NCI-H748 treated with DMSO at 0.1 percent for 48 hours (cell line): ENCODE measurements around the gene RAB42.
"Not testable (repeated sequence)": the region's sequence is repeated elsewhere in the genome, so short reads cannot be mapped to it uniquely, and the experiment has no call there.

ENCODE experiments used
- DNase-seq: peaks from one replicate; lab custom pipeline; 2025; lab: John Stamatoyannopoulos, UW

RAB42 gene

GRCh38 chr1:28586585-28587391 is 5.3 kb upstream of the RAB42 start:
- not testable (repeated sequence) for DNase-seq

GRCh38 chr1:28592321-28593071 is 431 bp downstream of the RAB42 start:
- DNase-seq = no peak

GRCh38 chr1:28593988-28594356 is 1.9 kb downstream of the RAB42 start:
- not testable (repeated sequence) for DNase-seq

GRCh38 chr1:28594686-28595411 is 2.8 kb downstream of the RAB42 start:
- not testable (repeated sequence) for DNase-seq

- DNase-seq = no peak
Measured at GRCh38 chr1:28595412-28596191, 3.5 kb downstream of the RAB42 start.

- DNase-seq = not testable (repeated sequence)
Measured at GRCh38 chr1:28596276-28596675, 4.2 kb downstream of the RAB42 start.

GRCh38 chr1:28601696-28602095 is 9.6 kb downstream of the RAB42 start:
- DNase-seq = no peak

- peak; percentile 34 for DNase-seq
Measured at GRCh38 chr1:28602536-28603439, 10.7 kb downstream of the RAB42 start.

GRCh38 chr1:28604411-28604810 is 12.3 kb downstream of the RAB42 start:
- DNase-seq = no peak

GRCh38 chr1:28604962-28605361 is 12.9 kb downstream of the RAB42 start:
- DNase-seq = no peak

GRCh38 chr1:28606771-28607170 is 14.7 kb downstream of the RAB42 start:
- no peak for DNase-seq

GRCh38 chr1:28613175-28613574 is 21.1 kb downstream of the RAB42 start:
- DNase-seq = no peak

GRCh38 chr1:28631713-28632112 is 39.6 kb downstream of the RAB42 start:
- no peak for DNase-seq

- no peak for DNase-seq
Measured at GRCh38 chr1:28632560-28632959, 40.5 kb downstream of the RAB42 start.

- DNase-seq = no peak
Measured at GRCh38 chr1:28640766-28641165, 48.7 kb downstream of the RAB42 start.

- no peak for DNase-seq
Measured at GRCh38 chr1:28642056-28642846, 50.2 kb downstream of the RAB42 start.

GRCh38 chr1:28642847-28643635 is 51.0 kb downstream of the RAB42 start, which contains the start of gene TAF12:
Gene TAF12, minus strand, starts transcription at chr1:28643067. Its CDS starts 20,986 bp downstream, at chr1:28622081.
- DNase-seq = peak; percentile 69

GRCh38 chr1:28644494-28644893 is 52.4 kb downstream of the RAB42 start:
- DNase-seq = no peak
